DMS153 (cell line): Measurements from ENCODE around the gene PRLH.
A peak's percentile ranks its signal among the peaks of the same experiment; 100 is the strongest.
"Not testable (repeated sequence)": the region's sequence is repeated elsewhere in the genome, so short reads cannot be mapped to it uniquely, and the experiment has no call there.

Experiments
- DNase-seq: peaks from one replicate; lab custom pipeline; 2025; lab: John Stamatoyannopoulos, UW

Gene PRLH

GRCh38 chr2:237581751-237582746, 15.7 kb downstream of the PRLH start:
- peak; percentile 83 for DNase-seq

- DNase-seq: no peak
Measured at GRCh38 chr2:237583385-237584295, 17.3 kb downstream of the PRLH start.

GRCh38 chr2:237585590-237586221, 19.3 kb downstream of the PRLH start:
- no peak for DNase-seq

- DNase-seq: no peak
Measured at GRCh38 chr2:237588044-237588696, 21.8 kb downstream of the PRLH start.

GRCh38 chr2:237590272-237591140, 24.1 kb downstream of the PRLH start, which contains the start of gene RAB17:
RAB17 (minus strand) TSS chr2:237590734; CDS start chr2:237586154, 4,580 bp downstream.
- peak; percentile 39 for DNase-seq

- peak; percentile 79 for DNase-seq
Measured at GRCh38 chr2:237591141-237591881, 24.9 kb downstream of the PRLH start.

GRCh38 chr2:237592425-237592980, 26.1 kb downstream of the PRLH start:
- DNase-seq: no peak

- no peak for DNase-seq
Measured at GRCh38 chr2:237593036-237593435, 26.7 kb downstream of the PRLH start.

GRCh38 chr2:237593596-237594320, 27.4 kb downstream of the PRLH start:
- DNase-seq: no peak

- DNase-seq: no peak
Measured at GRCh38 chr2:237594514-237594871, 28.1 kb downstream of the PRLH start.

GRCh38 chr2:237595829-237596519, 29.6 kb downstream of the PRLH start:
- DNase-seq: not testable (repeated sequence)

GRCh38 chr2:237596520-237597195, 30.3 kb downstream of the PRLH start:
- no peak for DNase-seq

- no peak for DNase-seq
Measured at GRCh38 chr2:237597196-237598145, 31.1 kb downstream of the PRLH start.

- DNase-seq: no peak
Measured at GRCh38 chr2:237598468-237599208, 32.3 kb downstream of the PRLH start.

- DNase-seq: no peak
Measured at GRCh38 chr2:237599465-237600110, 33.2 kb downstream of the PRLH start.
